Karpas-422 (cell line): Measurements from ENCODE around the gene IL36B. TPM values are rescaled to one million over a fixed set of nuclear protein-coding genes. Genes with fewer than 3 reads are reported as not detected.

ENCODE experiments used
- DNase-seq: peaks from one replicate; pipeline ENCODE4 v3.0.0-alpha.2; 2015
- H2AFZ ChIP-seq: fragments of 200-600 bp; sonication (generic); 2 replicates; pipeline ENCODE4 v1.6.1; 2014; ENCODE audit warnings: antibody characterized with exemption, low read length, mixed read lengths
- H3K27ac ChIP-seq: fragments of 200-600 bp; sonication (generic); 2 replicates; pipeline ENCODE4 v1.5.1; 2014; ENCODE audit warnings: mild to moderate bottlenecking, low read length, moderate library complexity
- H3K27me3 ChIP-seq: fragments of 200-600 bp; sonication (generic); 2 replicates; pipeline ENCODE4 v1.6.1; 2014; ENCODE audit warnings: low read length, mixed read lengths
- H3K36me3 ChIP-seq: fragments of 200-600 bp; sonication (generic); 2 replicates; pipeline ENCODE4 v1.6.1; 2014; ENCODE audit warnings: low read length, mixed read lengths; ENCODE audit not compliant: insufficient read depth
- H3K4me1 ChIP-seq: fragments of 200-600 bp; sonication (generic); 2 replicates; pipeline ENCODE4 v1.6.1; 2014; ENCODE audit warnings: mild to moderate bottlenecking, low read length, mixed read lengths
- H3K4me2 ChIP-seq: fragments of 200-600 bp; sonication (generic); 2 replicates; pipeline ENCODE4 v1.6.1; 2014; ENCODE audit warnings: low read length, low read depth, mild to moderate bottlenecking; ENCODE audit not compliant: poor library complexity, severe bottlenecking
- H3K4me3 ChIP-seq: fragments of 200-600 bp; sonication (generic); 2 replicates; pipeline ENCODE4 v1.5.1; 2014; ENCODE audit warnings: mild to moderate bottlenecking, antibody characterized with exemption, low read length, mixed read lengths
- H3K79me2 ChIP-seq: fragments of 200-600 bp; sonication (generic); 2 replicates; pipeline ENCODE4 v1.6.1; 2014; ENCODE audit warnings: mild to moderate bottlenecking, low read length, mixed read lengths
- H3K9ac ChIP-seq: fragments of 200-600 bp; sonication (generic); 2 replicates; pipeline ENCODE4 v1.6.0; 2014; ENCODE audit warnings: low read length
- H3K9me2 ChIP-seq: fragments of 200-600 bp; sonication (generic), shearing (Covaris generic); replicated peaks from 2 replicates; pipeline ENCODE4 v1.6.0; 2014; ENCODE audit warnings: mild to moderate bottlenecking, low read length, moderate library complexity; ENCODE audit not compliant: insufficient read depth
- H3K9me3 ChIP-seq: fragments of 300-700, 200-600 bp; sonication (generic); 2 replicates; pipeline ENCODE4 v1.6.1; 2014; ENCODE audit warnings: low read length, mixed read lengths
- H4K20me1 ChIP-seq: fragments of 200-600 bp; sonication (generic); 2 replicates; pipeline ENCODE4 v1.6.1; 2014; ENCODE audit warnings: mild to moderate bottlenecking, antibody characterized with exemption, low read length, low read depth; ENCODE audit not compliant: insufficient read depth
- total RNA-seq: library from RNA; depleted of rRNA; stranded (reverse); fragments of >200 nt; shearing (Covaris generic); gene quantifications from 2 replicates; pipeline ENCODE4 v1.2.3, GENCODE V29; 2014; ENCODE audit warnings: low replicate concordance

IL36B gene
- total RNA-seq, 1 experiment from 2014 or later = not detected

DNA sequence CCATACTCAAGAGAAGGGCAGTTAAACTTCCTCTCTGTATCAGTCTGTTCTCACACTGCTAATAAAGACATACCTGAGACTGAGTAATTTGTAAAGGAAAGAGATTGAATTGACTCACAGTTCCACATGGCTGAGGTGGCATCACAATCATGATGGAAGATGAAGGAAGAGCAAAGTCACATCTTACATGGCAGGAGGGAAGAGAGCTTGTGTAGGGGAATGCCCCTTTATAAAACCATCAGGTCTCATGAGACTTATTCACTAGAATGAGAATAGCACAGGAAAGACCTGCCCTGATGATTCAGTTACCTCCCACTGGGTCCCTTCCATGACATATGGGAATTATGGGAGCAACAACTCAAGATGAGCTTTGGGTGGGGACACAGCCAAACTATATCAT, 1.4 kb upstream of the IL36B start:
- Histone ChIP-seq H3K9ac (no peak overlapping the region), H3K4me1 (no peaks in the 10 kb centered on the region), H3K27ac (no peak overlapping the region), H4K20me1 (no peaks in the 10 kb centered on the region), H3K9me3 (no peaks in the 10 kb centered on the region), H3K4me3 (no peak overlapping the region), H3K79me2 (no peaks in the 10 kb centered on the region), H3K36me3 (no peaks in the 10 kb centered on the region), H3K9me2 (no peaks in the 10 kb centered on the region), H3K27me3 (no peaks in the 10 kb centered on the region), H2AFZ (no peak overlapping the region), H3K4me2 (no peak overlapping the region)
- DNase-seq = no peak

DNA sequence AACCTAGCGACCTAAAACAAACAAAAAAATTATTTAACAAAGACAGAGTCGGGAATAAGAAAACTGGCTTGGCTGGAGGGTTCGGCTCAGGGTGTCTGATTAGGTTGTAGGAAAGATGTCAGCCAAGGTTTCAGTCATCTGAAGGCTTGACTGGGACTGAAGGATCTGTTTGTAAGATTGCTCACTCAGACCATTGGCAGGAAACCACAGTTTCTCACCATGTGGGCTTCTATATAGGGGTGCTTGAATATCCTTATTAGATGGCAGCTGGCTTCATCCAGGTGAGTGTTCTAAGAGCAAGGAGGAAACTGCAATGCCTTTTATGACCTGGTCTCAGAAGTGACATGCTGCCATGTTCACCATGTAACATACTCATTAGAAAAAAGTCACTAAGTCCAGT, 999 bp upstream of the IL36B start:
- H3K36me3 ChIP-seq = no peaks in the 10 kb centered on the region
- no peak for DNase-seq
- H2AFZ ChIP-seq = no peak overlapping the region
- no peaks in the 10 kb centered on the region for H4K20me1 ChIP-seq
- no peaks in the 10 kb centered on the region for H3K79me2 ChIP-seq
- H3K27me3 ChIP-seq = no peaks in the 10 kb centered on the region
- H3K27ac ChIP-seq = no peak overlapping the region
- no peak overlapping the region for H3K4me2 ChIP-seq
- no peaks in the 10 kb centered on the region for H3K4me1 ChIP-seq
- H3K9ac ChIP-seq = no peak overlapping the region
- no peak overlapping the region for H3K4me3 ChIP-seq
- H3K9me2 ChIP-seq = no peaks in the 10 kb centered on the region
- no peaks in the 10 kb centered on the region for H3K9me3 ChIP-seq

DNA sequence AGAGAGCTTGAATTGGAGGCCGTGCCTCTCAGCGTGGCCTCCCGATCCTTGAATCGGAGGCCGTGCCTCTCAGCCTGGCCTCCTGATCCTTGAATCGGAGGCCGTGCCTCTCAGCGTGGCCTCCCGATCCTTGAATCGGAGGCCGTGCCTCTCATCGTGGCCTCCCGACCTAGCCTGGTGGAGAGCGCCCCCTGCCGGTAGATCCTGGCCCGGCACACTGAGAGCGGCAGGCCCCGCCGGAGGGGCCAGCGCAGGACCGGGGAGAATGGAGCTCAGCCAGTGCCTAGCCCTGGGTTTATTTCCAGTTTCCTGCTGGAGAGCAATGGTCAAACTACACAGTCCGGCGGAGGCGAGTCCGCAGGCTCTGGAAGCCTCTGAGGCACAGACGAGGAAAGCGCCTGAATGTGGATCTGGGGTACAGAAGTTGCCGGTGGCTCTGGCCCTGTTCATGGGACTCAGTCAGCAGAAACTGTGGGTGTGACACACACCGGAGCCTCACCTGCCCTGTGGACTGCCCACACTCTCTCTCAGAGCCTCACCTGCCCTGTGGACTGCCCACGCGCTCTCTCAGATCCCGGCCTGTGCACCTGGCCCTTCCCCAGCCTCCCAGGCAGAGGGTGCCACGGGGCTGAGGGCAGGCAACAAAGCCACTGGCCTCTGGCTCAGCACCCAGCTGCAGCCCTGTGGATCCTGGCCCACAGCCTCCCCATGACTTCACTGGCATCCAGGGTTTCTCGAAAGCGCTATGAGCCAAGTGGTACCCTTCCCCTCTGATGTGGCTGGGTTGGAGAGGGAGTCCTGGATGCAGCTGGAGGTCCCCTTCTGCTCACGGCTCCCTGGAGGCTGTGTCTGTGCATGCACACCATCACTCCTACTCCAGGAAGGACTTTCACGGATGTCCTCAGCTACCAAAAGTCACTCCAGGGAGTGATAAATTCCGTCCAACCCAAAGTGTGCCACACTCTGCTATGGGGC, 1.5 kb downstream of the IL36B start:
- Histone ChIP-seq H3K36me3 (no peaks in the 10 kb centered on the region), H3K27me3 (no peaks in the 10 kb centered on the region), H3K9me3 (no peaks in the 10 kb centered on the region), H3K9me2 (no peaks in the 10 kb centered on the region), H2AFZ (no peak overlapping the region), H3K27ac (no peak overlapping the region), H3K9ac (no peak overlapping the region), H3K4me3 (no peak overlapping the region), H3K4me2 (no peak overlapping the region), H4K20me1 (no peaks in the 10 kb centered on the region), H3K79me2 (no peaks in the 10 kb centered on the region), H3K4me1 (no peaks in the 10 kb centered on the region)
- DNase-seq = no peak

DNA sequence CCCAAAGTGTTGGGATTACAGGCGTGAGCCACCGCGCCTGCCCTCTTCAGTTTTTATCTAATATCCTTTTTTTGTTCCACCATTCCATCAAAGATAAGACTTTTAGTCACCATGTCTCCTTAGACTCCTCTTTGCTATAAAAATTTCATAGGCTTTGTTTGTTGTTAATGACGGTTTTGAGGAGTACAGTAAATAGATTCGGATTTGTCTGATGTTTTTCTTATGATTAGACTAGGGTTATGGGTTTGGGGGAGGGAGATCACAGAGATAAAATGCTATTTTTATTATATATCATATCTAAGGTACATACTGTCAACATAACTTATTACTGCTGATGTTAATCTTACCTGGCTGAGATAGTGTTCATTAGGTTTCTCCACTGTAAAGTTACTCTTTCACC, 6.2 kb downstream of the IL36B start:
- Histone ChIP-seq H3K4me2 (no peak overlapping the region), H2AFZ (no peak overlapping the region), H3K27ac (no peak overlapping the region), H3K79me2 (no peaks in the 10 kb centered on the region), H3K9ac (no peak overlapping the region), H3K9me2 (no peaks in the 10 kb centered on the region), H3K4me1 (no peaks in the 10 kb centered on the region), H3K36me3 (no peaks in the 10 kb centered on the region), H3K9me3 (no peaks in the 10 kb centered on the region), H3K27me3 (no peaks in the 10 kb centered on the region), H4K20me1 (no peaks in the 10 kb centered on the region), H3K4me3 (no peak overlapping the region)
- DNase-seq = no peak

DNA sequence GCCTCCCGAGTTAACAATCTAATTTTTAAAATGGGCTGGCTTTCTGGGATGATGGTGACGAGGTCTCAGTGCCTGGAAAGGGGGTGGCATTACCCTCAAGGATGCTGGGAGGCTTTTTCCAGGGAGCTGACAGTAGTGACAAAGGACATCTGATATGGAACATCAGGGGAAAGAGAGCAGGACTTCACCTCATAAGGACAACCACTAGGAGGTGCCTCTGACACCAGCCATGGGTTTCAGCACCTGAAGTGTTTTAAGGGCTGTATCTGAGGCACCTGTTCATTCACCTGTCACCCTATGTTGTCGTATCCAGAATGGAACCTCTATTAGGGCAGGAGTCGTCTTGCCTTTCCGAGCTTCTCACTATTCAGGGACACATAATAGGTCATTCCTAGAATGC, 10.8 kb downstream of the IL36B start:
- Histone ChIP-seq H3K27me3 (no peaks in the 10 kb centered on the region), H3K27ac (no peak overlapping the region), H2AFZ (no peak overlapping the region), H3K79me2 (no peaks in the 10 kb centered on the region), H3K4me3 (no peak overlapping the region), H3K36me3 (no peaks in the 10 kb centered on the region), H3K9ac (no peak overlapping the region), H3K9me3 (no peaks in the 10 kb centered on the region), H3K9me2 (no peaks in the 10 kb centered on the region), H4K20me1 (no peaks in the 10 kb centered on the region), H3K4me1 (no peaks in the 10 kb centered on the region), H3K4me2 (no peak overlapping the region)
- no peak for DNase-seq

DNA sequence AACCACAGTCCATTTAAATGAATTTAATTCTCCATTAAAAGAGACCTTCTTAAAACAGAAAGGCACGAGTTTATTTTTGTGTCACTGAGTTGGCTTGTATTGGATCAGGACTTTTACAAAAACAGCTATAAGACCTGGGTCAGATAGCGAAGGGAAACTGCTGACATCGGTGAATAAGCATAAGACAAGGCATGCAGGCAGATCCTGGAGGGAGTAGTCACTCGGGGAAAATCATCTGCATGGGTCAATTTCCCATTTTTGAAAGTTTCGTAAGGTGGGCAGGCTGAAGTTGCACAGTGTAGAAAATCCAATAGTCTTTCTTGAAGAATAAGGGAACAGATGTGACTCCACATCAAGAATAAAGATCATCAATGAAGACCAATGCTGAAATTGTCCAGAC, 12.9 kb downstream of the IL36B start:
- H3K27ac ChIP-seq = no peak overlapping the region
- H3K36me3 ChIP-seq = no peaks in the 10 kb centered on the region
- H4K20me1 ChIP-seq = no peaks in the 10 kb centered on the region
- H3K4me3 ChIP-seq = no peak overlapping the region
- no peaks in the 10 kb centered on the region for H3K4me1 ChIP-seq
- DNase-seq = no peak
- no peaks in the 10 kb centered on the region for H3K9me2 ChIP-seq
- no peak overlapping the region for H3K9ac ChIP-seq
- no peak overlapping the region for H3K4me2 ChIP-seq
- H3K27me3 ChIP-seq = no peaks in the 10 kb centered on the region
- H2AFZ ChIP-seq = no peak overlapping the region
- H3K9me3 ChIP-seq = no peaks in the 10 kb centered on the region
- H3K79me2 ChIP-seq = no peaks in the 10 kb centered on the region

DNA sequence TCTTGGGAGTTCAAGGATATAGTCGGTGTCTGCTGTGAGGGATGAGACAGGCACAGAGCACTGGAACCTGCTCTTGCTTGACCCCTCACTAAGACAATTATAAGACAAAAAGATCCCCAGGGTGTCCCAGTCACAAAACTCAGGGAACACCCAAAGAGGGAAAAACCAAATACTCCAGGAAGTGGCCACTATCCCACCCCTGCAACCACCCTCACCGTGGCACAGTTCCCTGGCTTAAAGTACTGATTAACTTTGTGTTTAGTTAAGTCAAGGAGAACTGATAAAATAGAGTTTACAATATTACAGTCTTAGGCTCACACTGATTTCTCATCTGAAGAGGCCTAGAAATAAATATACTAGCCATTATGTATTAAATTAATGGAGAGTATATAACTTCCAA, 13.5 kb downstream of the IL36B start:
- DNase-seq = no peak
- Histone ChIP-seq H3K4me3 (no peak overlapping the region), H3K36me3 (no peaks in the 10 kb centered on the region), H3K4me2 (no peak overlapping the region), H3K4me1 (no peaks in the 10 kb centered on the region), H3K79me2 (no peaks in the 10 kb centered on the region), H3K27me3 (no peaks in the 10 kb centered on the region), H3K9me3 (no peaks in the 10 kb centered on the region), H3K9ac (no peak overlapping the region), H2AFZ (no peak overlapping the region), H3K9me2 (no peaks in the 10 kb centered on the region), H4K20me1 (no peaks in the 10 kb centered on the region), H3K27ac (no peak overlapping the region)

DNA sequence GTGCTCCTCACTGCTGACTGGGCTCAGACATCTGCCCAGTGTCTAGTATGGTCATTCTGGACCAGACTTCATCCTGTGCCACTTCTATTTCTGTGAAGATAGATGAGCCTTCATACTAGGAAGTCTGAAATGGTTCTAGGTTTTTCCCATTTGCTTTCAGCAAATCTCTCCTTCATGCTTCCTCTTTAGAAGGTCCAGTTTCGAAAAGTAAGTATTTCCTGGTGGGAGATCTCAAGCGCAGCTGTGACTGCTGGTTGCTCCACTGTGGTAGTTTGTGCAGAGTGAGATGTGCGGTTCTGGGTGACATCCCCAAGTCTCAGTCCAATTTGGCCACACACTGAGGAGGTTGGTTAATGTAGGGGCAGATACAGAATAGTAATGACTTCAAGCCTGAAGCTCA, 14.4 kb downstream of the IL36B start:
- H3K27me3 ChIP-seq = no peaks in the 10 kb centered on the region
- H4K20me1 ChIP-seq = no peaks in the 10 kb centered on the region
- no peaks in the 10 kb centered on the region for H3K9me3 ChIP-seq
- no peaks in the 10 kb centered on the region for H3K79me2 ChIP-seq
- H2AFZ ChIP-seq = no peak overlapping the region
- no peak overlapping the region for H3K27ac ChIP-seq
- no peaks in the 10 kb centered on the region for H3K9me2 ChIP-seq
- H3K9ac ChIP-seq = no peak overlapping the region
- H3K36me3 ChIP-seq = no peaks in the 10 kb centered on the region
- no peak overlapping the region for H3K4me2 ChIP-seq
- H3K4me3 ChIP-seq = no peak overlapping the region
- no peak for DNase-seq
- no peaks in the 10 kb centered on the region for H3K4me1 ChIP-seq
